HAP-1 (cell line): ENCODE results near the gene CANT1.
A peak's percentile ranks its signal among the peaks of the same experiment; 100 is the strongest.

ENCODE experiments used
- DNase-seq, 2 experiments: peaks; one replicate each; pipeline ENCODE4 v3.0.0-alpha.2; 2016 to 2020; ENCODE audit warnings: low spot score in 2 of 2
- H3K27me3 ChIP-seq: fragments of 250-450 bp; sonication (Bioruptor Pico); 2 replicates; pipeline ENCODE4 v1.5.1; 2020; ENCODE audit warnings: low read depth, mild to moderate bottlenecking, moderate library complexity
- H3K36me3 ChIP-seq: fragments of 250-450 bp; sonication (Bioruptor Pico); replicated peaks from 2 replicates; pipeline ENCODE4 v1.5.1; 2020; ENCODE audit warnings: mild to moderate bottlenecking
- H3K4me1 ChIP-seq: fragments of 250-450 bp; sonication (Bioruptor Pico); 2 replicates; pipeline ENCODE4 v1.5.1; 2020; ENCODE audit warnings: mild to moderate bottlenecking
- H3K4me3 ChIP-seq: fragments of 250-450 bp; sonication (Bioruptor Pico); 2 replicates; pipeline ENCODE4 v1.5.1; 2020; ENCODE audit warnings: mild to moderate bottlenecking, moderate library complexity
- H3K9me3 ChIP-seq: fragments of 250-450 bp; sonication (Bioruptor Pico); 2 replicates; pipeline ENCODE4 v1.5.1; 2020; ENCODE audit warnings: mild to moderate bottlenecking, moderate library complexity
- in situ Hi-C: fragments of 300-500 bp; cut with MboI; formaldehyde crosslinking; loops from 3 replicates; pipeline ENCODE4 v1.14.3; 2020; ENCODE audit warnings: low sequenced_read_pairs, inconsistent platforms, mixed read lengths

CANT1 gene

DNA sequence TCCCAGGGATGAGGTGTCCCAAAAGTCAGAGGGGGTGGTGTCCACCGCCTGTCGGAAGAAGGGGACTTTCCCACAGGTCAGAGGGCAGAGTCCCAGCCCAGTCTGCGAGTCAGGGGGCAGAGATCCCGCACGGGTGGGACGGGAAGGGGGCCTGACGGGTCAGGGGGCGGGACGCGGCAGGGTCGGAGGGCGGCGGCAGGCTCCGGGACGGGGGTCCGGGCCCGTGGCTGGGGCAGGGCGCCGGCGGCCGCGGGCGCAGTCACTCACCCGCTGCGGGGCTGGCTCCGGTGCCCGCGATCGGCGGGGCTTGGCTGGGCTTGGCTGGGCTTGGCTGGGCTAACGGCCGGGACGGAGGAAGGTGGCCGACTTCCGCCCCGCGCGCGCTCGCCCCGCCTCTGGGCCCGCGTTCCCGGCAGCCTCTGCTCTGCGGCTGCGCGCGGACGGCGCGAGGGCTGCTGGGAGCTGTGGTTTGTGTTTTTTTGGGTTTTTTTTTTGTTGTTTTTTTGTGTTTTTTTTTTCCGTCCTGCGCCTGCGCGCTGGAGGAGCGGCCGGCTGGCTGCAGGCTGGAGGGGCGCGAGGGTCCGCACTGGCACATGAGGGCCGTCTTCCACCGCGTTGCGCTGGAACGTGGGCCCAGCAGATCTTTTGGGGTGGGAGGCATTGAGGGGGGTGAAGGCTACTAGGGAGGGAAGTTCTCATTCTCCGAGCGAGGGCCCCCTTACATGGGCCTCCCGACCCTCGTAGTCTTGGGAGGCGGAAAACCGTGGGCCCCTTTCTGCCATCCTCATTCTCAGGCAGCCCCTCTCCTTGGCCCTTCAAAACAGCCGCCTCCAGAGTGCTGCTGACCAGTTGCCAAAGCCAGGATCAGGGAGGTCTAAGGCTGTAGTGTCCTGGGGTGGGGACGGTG, at the start of gene CANT1:
Gene CANT1, minus strand, starts transcription at position 368 of the 907 bp plus-strand sequence. CDS start 12,142 bp downstream, outside the sequence.
- H3K4me1 ChIP-seq: peaks cover 9% of the 10 kb centered on the region
- in situ Hi-C loops: no loop called here
- no peaks in the 10 kb centered on the region; the same call in 1 of the 2 replicates for H3K36me3 ChIP-seq
- peak; percentile 78 to 88 for DNase-seq
- no peaks in the 10 kb centered on the region for H3K27me3 ChIP-seq
- H3K4me3 ChIP-seq: peak within 1 kb of the TSS; percentile 75
- peaks cover 12% of the 10 kb centered on the region for H3K9me3 ChIP-seq

DNA sequence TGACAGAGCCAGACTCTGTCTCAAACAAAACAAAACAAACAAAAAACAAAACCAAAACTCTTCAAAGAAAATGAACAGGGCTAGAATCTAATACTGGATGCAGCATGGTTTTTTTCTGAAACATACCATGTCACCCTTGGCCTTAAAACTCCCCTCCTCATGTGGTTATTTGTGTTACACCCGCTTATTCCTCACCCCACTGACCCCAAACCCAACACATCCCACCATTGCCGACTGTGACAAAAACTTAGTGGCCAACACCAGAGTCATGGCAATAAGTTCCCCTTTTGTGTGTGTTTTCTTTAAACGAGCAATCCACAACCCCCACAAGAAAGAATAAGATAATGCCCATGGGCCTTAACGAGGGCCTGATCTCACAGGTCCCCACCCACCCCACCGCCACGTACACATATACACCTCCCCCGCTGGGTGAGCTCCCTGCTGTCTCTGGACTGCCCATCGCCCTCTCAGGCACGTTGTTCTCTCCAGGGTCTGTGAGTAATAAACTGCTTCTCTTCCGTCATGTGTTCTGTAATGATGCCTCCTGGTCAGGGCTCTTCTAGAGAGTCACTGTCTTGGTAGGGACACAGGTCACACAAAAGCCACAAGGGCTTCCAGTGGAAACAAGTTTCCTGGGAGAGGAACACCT, 48.3 kb upstream of the CANT1 start:
- DNase-seq: no peak
- Histone ChIP-seq H3K9me3 (no peaks in the 10 kb centered on the region), H3K27me3 (no peaks in the 10 kb centered on the region), H3K4me3 (no peak overlapping the region), H3K36me3 (no peaks in the 10 kb centered on the region), H3K4me1 (no peaks in the 10 kb centered on the region)
- in situ Hi-C loops: no loop called here

DNA sequence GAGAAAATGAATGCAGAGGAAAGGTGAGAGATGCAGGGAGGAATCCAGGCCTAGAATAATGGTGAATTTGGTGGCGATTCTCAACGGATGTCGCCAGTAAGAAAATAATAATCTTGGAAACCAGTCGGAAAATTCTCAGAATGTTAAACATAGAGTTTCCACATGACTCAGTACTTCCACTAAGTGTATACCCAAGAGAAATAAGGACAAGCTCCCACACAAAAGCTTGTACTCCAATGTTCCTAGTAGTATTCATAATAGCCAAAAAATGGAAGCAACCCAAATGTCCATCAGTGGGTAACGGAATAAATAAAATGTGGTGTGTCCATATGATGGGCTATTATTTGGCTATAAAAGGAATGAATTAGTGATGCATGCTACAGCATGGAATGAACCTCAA, 45.6 kb upstream of the CANT1 start:
- H3K27me3 ChIP-seq: no peaks in the 10 kb centered on the region
- H3K4me3 ChIP-seq: no peak overlapping the region
- H3K4me1 ChIP-seq: no peaks in the 10 kb centered on the region
- no peaks in the 10 kb centered on the region for H3K36me3 ChIP-seq
- H3K9me3 ChIP-seq: no peaks in the 10 kb centered on the region
- in situ Hi-C loops: no loop called here
- no peak for DNase-seq

DNA sequence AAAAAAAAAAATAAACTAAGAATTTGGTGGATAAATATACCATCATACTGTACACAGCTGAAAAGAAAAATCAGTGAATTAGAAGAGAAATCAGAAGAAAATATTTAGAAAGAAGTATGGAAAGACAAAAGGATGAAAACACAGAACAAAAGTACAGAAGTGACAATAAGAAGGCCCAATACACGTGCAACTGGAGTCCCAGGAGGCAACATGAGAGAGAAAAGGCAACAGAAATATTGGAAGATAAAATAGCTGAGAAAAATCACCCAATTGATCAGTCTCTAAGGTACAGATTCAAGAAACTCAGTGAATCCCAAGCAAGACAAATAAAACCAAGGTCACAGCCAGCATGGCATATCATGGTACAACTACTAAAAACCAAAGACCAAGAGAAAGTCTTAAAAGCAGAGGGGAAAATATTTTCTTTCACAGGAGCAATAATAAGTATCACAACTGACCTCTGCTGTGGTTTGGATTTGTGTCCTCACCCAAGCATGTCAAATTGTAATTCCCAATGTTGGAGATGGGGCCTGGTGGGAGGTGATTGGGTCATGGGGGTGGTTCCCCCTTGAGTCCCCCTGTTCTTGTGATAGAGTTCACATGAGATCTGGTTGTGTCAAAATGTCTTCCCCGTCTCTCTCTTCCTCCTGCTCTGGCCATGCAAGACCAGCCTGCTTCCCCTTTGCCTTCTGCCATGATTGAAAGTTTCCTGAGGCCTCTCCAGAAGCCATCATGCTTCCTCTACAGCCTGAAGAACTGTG, 44.8 kb upstream of the CANT1 start:
- no peak overlapping the region for H3K4me3 ChIP-seq
- in situ Hi-C loops: no loop called here
- no peak for DNase-seq

DNA sequence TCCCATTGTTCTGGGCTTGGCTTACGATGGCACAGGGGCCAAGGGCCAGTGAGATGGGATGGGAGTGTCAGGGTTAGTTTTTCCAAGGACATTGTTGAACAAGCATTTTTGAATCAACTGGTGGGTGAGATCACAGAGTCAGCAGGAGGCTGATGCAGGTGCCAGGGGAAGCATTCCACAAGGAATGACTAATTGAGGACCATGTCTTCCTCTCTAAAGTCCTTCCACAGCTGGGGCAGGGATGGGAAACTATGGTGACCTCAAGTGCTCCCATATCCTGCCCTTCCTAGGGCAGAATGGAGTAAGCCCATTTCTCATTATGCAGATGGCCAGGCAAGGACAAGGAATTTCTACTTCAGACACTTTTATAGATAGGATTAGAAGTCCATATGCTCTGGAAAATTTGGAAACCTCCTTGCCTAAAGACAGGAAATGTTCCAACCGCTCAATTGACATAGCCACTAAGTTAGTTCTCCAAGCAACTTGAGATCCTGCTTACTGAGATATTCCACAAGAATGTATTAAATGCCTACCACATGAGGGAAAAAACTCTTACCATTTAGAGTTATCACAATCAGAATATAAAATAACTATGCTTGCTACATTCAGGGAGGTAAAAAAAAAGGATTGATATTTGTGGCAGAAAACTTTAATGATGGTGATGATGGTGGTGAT, 43.8 kb upstream of the CANT1 start:
- no peaks in the 10 kb centered on the region for H3K36me3 ChIP-seq
- no peaks in the 10 kb centered on the region for H3K27me3 ChIP-seq
- in situ Hi-C loops: no loop called here
- H3K4me3 ChIP-seq: no peak overlapping the region
- no peak for DNase-seq
- H3K9me3 ChIP-seq: no peaks in the 10 kb centered on the region
- peaks cover 7% of the 10 kb centered on the region for H3K4me1 ChIP-seq

More for the DNA sequence above, 44.8 kb upstream of the CANT1 start:
- Histone ChIP-seq H3K36me3 (no peaks in the 10 kb centered on the region), H3K27me3 (no peaks in the 10 kb centered on the region), H3K9me3 (no peaks in the 10 kb centered on the region), H3K4me1 (no peaks in the 10 kb centered on the region)

DNA sequence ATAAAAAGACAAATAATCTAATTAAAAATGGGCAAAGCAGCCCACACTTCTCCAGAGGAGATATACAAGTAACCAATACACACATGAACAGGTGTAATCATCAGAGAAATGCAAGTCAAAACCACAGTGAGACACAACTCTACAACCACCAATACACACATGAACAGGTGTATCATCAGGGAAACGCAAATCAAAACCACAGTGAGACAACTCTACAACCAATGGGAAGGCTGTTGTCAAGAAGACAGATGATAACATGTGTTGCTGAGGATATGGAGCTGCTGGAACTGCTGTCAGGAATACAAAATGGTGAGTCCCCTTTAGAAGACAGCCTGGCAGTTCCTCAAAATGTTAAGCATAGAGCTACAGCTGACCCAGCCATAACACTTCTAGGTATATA, 42.6 kb upstream of the CANT1 start:
- Histone ChIP-seq H3K4me3 (no peak overlapping the region), H3K36me3 (no peaks in the 10 kb centered on the region), H3K9me3 (no peaks in the 10 kb centered on the region), H3K4me1 (peaks cover 7% of the 10 kb centered on the region), H3K27me3 (no peaks in the 10 kb centered on the region)
- in situ Hi-C loops: no loop called here
- DNase-seq: no peak

DNA sequence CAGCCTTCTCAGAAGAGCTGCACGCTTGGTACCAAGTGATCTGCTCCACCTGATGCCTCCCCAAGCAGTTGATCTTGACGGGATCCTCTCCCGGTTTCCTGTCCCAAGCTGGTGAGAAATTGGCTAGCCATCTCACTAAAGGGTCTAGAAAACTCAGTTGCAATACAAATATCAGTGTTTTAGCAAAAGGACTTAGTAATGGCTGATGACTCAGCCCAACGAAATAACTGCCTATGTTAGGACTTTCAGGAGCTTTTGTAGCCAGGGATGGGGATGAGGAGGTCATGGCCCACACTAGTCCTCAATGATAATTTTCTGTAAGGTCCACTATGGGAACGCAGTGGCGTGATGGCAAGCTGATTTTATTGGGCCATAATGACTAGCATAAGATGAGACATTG, 41.7 kb upstream of the CANT1 start:
- no peaks in the 10 kb centered on the region for H3K36me3 ChIP-seq
- DNase-seq: no peak
- in situ Hi-C loops: no loop called here
- H3K4me3 ChIP-seq: no peak overlapping the region
- H3K27me3 ChIP-seq: no peaks in the 10 kb centered on the region
- no peaks in the 10 kb centered on the region for H3K9me3 ChIP-seq
- peaks cover 7% of the 10 kb centered on the region for H3K4me1 ChIP-seq

DNA sequence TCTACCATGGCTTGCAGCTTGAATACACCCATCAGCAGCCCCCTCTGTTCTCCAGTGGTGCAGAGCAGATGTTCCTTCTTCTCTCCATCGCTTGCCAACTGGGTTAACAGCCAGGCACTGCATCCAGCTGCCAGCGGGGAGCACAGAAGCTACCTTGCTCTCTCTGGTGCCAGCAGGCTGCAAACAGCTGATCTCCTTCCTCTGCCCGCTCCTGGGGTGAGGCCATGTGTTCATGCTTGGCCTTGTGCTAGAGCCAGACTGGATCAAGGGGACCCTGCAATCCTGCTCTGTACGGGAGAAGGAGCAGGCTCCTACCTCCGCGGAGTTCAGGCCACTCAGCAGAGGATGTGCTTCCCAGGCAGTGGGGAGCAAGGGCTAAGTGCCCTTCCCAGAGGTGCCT, 41.0 kb upstream of the CANT1 start:
- Histone ChIP-seq H3K9me3 (no peaks in the 10 kb centered on the region), H3K4me3 (no peak overlapping the region), H3K36me3 (no peaks in the 10 kb centered on the region), H3K4me1 (peaks cover 7% of the 10 kb centered on the region), H3K27me3 (no peaks in the 10 kb centered on the region)
- no peak for DNase-seq
- in situ Hi-C loops: no loop called here

DNA sequence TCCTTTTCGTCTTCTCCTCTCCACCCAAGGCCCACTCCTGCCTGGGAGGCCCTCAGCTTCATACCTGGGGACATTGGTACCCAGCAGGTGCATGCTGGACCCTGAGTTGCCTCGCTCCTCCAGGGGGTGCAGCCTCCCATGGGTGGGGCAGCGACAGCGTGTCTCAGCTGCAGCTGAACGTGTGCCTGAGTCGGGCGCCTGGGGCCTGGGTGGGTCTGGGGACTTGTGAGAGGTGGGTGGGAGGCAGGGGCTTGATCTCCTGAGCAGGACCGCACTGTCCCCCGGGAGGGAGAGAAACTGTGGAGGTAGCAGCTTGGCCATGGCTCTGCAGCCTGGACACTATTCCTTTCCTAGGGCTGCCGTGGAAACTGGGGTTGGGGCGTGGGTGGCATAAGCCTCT, 40.3 kb upstream of the CANT1 start:
- in situ Hi-C loops: loop anchor here (5.0 kb wide), 1 partner anchor 32 kb away; no protein-coding TSS in a partner anchor
- Histone ChIP-seq H3K9me3 (no peaks in the 10 kb centered on the region), H3K27me3 (no peaks in the 10 kb centered on the region), H3K4me3 (no peak overlapping the region), H3K4me1 (peaks cover 7% of the 10 kb centered on the region), H3K36me3 (no peaks in the 10 kb centered on the region)
- DNase-seq: no peak

DNA sequence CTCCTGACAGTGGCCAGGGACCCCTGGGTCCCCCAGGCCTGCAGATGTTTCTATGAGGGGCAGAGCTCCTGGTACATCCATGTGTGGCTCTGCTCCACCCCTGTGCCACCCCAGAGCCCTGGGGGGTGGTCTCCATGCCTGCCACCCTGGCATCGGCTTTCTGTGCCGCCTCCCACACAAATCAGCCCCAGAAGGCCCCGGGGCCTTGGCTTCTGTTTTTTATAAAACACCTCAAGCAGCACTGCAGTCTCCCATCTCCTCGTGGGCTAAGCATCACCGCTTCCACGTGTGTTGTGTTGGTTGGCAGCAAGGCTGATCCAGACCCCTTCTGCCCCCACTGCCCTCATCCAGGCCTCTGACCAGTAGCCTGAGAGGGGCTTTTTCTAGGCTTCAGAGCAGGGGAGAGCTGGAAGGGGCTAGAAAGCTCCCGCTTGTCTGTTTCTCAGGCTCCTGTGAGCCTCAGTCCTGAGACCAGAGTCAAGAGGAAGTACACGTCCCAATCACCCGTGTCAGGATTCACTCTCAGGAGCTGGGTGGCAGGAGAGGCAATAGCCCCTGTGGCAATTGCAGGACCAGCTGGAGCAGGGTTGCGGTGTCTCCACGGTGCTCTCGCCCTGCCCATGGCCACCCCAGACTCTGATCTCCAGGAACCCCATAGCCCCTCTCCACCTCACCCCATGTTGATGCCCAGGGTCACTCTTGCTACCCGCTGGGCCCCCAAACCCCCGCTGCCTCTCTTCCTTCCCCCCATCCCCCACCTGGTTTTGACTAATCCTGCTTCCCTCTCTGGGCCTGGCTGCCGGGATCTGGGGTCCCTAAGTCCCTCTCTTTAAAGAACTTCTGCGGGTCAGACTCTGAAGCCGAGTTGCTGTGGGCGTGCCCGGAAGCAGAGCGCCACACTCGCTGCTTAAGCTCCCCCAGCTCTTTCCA, 39.5 kb upstream of the CANT1 start:
- in situ Hi-C loops: loop anchor here (5.0 kb wide), 1 partner anchor 33 kb away; no protein-coding TSS in a partner anchor
- H3K27me3 ChIP-seq: no peaks in the 10 kb centered on the region

DNA sequence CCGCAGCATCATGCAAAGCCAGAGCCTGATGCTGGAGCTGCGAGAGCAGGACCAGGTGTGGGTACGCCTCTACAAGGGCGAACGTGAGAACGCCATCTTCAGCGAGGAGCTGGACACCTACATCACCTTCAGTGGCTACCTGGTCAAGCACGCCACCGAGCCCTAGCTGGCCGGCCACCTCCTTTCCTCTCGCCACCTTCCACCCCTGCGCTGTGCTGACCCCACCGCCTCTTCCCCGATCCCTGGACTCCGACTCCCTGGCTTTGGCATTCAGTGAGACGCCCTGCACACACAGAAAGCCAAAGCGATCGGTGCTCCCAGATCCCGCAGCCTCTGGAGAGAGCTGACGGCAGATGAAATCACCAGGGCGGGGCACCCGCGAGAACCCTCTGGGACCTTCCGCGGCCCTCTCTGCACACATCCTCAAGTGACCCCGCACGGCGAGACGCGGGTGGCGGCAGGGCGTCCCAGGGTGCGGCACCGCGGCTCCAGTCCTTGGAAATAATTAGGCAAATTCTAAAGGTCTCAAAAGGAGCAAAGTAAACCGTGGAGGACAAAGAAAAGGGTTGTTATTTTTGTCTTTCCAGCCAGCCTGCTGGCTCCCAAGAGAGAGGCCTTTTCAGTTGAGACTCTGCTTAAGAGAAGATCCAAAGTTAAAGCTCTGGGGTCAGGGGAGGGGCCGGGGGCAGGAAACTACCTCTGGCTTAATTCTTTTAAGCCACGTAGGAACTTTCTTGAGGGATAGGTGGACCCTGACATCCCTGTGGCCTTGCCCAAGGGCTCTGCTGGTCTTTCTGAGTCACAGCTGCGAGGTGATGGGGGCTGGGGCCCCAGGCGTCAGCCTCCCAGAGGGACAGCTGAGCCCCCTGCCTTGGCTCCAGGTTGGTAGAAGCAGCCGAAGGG, 38.6 kb upstream of the CANT1 start:
- H3K36me3 ChIP-seq: no peaks in the 10 kb centered on the region
- no peaks in the 10 kb centered on the region for H3K9me3 ChIP-seq
- in situ Hi-C loops: loop anchor here (5.0 kb wide), 1 partner anchor 34 kb away; no protein-coding TSS in a partner anchor
- DNase-seq: peak; percentile 68 to 76
- H3K4me1 ChIP-seq: peaks cover 7% of the 10 kb centered on the region
- H3K27me3 ChIP-seq: no peaks in the 10 kb centered on the region
- H3K4me3 ChIP-seq: no peak overlapping the region

More for the DNA sequence above, 39.5 kb upstream of the CANT1 start:
- H3K9me3 ChIP-seq: no peaks in the 10 kb centered on the region
- no peak for DNase-seq
- H3K4me3 ChIP-seq: no peak overlapping the region
- H3K4me1 ChIP-seq: peaks cover 7% of the 10 kb centered on the region
- H3K36me3 ChIP-seq: no peaks in the 10 kb centered on the region
